HG02678 (cell line): ENCODE data around the gene PPP1R9B.
A peak's percentile ranks its signal among the peaks of the same experiment; 100 is the strongest.

Experiments
- ATAC-seq: cut with Tn5 transposase; IDR thresholded peaks from one replicate; pipeline ENCODE4 v1.9.1; 2021; ENCODE audit warnings: mild to moderate bottlenecking, moderate library complexity; ENCODE audit not compliant: unreplicated experiment

PPP1R9B gene

DNA sequence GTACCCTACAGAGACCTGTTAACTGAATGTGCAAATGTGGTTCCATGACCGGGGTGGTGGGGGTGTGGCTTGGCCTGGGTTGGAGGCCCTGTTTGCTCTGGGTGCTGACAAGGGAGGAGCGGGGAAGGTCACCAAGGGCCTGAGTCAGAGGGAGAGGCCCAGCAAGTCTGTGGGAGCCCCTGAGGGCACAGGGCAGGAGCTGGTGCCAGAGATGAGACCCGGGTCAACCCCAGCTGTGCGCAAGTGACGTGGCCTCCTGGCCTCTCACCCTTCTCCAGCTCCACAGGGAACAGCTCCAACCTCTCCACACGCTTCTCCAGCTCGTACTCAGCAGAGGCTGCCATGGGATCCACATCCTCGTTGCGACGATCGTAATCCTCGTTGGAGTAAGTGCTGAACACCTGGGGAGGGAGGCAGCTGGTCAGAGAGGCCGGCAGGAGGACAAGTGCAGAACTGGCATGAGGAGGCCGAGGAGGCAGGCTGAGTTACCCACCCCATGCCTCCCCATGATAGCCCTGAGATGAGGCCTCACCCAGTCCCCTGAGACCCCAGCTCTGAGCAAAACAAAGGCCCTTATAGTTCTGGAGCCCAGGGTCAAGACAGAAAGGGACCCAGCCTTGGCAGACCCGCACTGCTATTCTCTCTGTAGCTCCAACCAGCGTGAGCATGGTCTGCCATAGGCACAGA, 5.5 kb downstream of the PPP1R9B start:
- ATAC-seq = no peak

- no peak for ATAC-seq
Observed at GRCh38 chr17:50144355-50144754, 6.1 kb downstream of the PPP1R9B start.

GRCh38 chr17:50143461-50144176, 6.9 kb downstream of the PPP1R9B start:
- ATAC-seq = no peak

DNA sequence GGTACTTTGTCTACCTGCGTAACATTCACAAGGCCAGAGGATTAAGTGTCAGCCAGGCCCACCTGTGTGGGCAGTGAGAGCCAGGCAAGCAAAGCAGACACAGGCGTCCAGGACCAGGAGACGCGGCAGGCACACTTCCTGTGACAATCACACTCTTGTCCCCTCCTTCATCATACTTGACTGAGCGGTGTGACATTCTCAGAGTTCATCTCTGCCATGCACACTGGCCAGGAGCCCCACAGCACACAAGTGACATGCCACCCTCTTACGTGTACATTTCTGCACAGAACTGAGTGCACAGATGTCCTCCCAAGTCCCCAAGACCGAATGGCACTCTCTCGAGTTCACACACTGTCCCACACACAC, 8.7 kb downstream of the PPP1R9B start:
- ATAC-seq = no peak

- no peak for ATAC-seq
Observed at GRCh38 chr17:50141026-50141744, 9.3 kb downstream of the PPP1R9B start.

DNA sequence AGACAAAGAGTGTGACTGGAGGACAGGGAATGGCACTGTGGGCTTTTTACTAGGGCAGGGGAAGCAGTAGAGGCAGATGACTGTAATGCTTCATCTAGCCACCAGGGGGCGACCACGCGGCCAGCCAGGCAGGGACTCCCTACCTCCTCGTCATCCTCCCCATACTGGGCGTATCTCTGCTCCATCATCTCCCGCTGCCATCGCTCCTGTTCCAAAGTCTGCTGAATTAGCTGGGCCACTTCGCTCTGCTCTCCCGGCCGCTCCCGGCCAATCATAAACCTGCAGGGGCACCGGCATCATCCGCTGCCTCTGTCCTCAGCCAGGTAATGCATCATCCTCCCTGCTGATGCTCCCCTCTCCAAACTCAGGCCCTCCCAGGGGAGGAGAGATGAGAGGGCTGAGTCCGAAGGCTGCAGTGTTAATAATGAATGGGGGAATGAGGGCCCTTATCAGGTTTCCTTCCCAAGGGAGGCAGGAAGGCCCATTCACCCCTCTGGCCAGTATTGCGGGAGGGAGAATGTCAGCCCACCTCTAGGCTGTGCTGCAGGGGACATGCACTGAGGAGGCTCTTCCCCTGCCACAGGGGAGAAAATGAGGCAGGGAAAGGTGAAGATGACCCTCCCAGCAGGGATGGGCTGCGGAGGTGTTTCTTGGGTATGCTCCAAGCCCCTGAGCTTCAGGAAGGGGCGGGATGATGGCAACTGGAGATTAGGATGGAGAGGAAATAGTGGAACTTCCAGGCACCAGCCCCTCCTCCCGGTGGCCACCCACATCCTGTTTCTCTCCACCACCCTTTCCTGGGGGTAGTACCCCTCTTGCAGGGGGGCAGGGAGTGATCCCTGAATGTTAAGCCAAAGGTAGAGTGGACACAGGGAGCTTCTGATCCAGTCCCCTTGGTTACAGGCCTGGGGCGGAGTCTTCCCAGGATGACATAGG, 10.3 kb downstream of the PPP1R9B start:
- peak; percentile 69 for ATAC-seq

DNA sequence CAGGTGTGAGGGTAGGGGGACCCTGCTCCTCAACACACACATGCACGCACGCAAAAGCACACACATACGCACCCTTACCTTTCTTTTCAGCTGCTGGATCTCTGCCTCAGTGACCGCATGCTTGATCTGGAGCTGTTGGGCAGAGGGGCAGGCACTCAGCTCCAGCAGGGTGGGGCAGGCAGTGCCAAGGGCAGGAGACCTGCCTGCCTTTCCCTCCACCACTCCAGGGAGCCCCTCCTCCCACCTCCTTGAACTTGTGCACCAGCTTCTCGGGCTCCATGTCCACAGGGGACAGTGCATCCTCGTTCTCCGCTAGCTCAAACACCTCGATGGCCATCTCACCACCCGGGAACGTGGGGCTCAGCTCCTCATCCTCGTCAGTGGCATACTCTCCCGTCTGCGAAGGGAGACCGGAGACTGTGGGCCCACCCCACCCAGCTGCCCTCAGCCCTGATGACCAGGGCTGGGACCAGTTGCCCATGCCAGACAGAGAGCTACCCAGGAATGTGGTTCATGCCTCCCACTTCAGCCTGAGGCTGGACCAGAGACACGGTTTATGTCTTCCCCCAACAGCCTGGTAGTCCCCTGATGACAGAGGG, 11.2 kb downstream of the PPP1R9B start:
- ATAC-seq = no peak

DNA sequence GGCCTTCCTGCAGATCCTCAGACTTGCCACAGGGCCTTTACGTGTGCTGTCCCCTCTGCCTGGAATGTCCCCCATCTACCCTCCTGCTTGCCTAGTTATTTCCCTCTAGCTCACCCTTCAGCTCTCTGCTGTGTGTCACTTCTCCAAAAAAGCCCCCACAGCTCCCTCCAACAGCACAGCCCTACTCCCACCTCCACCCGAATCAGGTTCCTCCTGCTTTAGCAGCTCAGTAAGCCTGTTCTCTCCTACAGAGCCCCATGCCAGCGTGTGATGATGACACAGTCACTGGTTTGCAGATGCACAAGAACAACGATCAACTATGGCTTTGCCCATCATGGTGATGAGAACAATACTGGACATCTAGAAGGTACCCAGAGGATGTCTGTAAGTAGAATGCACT, 13.4 kb downstream of the PPP1R9B start:
- no peak for ATAC-seq

- no peak for ATAC-seq
Observed at GRCh38 chr17:50136096-50136687, 14.3 kb downstream of the PPP1R9B start.

GRCh38 chr17:50135316-50136095, 15.0 kb downstream of the PPP1R9B start:
- no peak for ATAC-seq

GRCh38 chr17:50134206-50135110, 16.0 kb downstream of the PPP1R9B start:
- ATAC-seq = no peak

- ATAC-seq = no peak
Observed at GRCh38 chr17:50133769-50134099, 16.7 kb downstream of the PPP1R9B start.

- no peak for ATAC-seq
Observed at GRCh38 chr17:50133028-50133768, 17.3 kb downstream of the PPP1R9B start.

DNA sequence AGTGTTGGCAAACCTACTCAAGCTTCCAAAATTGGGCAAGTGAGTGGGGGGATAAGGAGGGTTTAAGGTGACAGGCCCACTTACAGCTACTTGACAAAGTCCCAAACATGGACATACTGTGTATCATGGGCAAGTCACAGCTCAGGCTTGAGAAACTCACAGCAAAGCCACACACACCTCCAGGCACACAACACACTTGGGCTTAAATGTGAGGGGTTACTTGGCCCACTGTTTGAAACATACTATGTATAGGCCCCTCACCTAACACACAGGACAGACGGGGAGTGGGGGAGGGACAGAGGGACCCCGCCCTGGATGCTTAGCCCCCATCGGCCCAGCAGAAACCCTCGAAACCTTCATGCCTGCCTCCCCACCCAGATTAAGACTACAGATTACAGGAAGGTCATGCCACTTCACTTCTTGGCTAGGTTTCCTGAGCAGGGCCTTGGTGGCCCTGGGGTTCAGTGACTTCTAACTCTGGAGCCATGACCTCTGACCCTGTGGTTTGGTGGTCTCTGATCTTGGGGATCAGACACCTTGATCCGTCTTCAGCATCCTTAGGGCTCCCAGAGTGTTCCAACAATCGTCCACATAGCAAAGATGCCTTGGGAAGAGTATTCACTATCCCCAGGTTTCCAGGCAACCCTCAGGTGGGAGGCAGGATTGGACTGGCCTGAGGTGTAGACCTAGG, 18.2 kb downstream of the PPP1R9B start:
- no peak for ATAC-seq

GRCh38 chr17:50130559-50131305, 19.7 kb downstream of the PPP1R9B start:
- no peak for ATAC-seq

- ATAC-seq = no peak
Observed at GRCh38 chr17:50129728-50130558, 20.5 kb downstream of the PPP1R9B start, which contains the start of gene SAMD14. TSS of gene SAMD14 (minus strand) at chr17:50130160. CDS start at chr17:50124959, 5,201 bp downstream.
